ENCODE results near the gene SNAP47.

Gene SNAP47

DNA sequence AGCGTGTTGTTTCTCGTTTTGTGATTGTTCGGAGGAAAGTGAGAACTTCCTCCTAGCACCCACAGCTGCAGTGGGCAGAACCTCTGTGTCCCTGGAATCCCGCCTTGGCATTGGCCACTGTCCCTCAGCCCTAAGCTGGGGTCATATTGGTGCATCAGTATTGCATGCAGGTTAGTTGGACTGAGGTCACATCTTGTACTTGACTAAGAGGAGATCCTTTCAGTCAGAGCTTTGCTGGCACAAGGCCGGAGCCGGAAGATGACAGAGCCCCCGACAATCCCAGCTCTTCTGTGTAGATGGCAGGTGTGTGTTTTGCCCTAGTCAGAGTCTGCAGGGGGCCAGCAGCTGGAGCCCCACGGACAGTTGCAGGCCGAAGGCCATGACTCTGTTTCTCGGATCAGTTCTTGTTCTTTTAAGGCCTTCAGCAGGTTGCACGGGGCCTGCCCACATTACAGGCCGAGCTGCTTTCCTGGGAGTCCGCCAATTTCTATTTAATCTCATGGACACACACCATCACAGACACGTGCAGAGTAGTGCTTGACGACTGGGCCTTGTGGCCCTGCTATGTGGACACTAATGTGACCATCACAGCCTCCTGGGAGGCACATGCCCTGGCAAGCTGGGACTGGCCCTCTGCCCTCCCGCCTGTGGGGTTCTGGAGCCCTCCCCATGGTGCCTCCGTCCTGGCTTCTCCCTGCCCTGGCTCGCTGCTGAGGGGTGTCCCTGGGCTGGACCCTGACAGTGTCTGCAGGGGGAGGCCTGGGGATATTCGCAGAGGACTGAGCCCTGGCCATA is 14.9 kb downstream of the SNAP47 start:
- no peak for DNase-seq (ENCODE audit: low read depth in 2 of 2)
- TF ChIP-seq, protein P1, sequence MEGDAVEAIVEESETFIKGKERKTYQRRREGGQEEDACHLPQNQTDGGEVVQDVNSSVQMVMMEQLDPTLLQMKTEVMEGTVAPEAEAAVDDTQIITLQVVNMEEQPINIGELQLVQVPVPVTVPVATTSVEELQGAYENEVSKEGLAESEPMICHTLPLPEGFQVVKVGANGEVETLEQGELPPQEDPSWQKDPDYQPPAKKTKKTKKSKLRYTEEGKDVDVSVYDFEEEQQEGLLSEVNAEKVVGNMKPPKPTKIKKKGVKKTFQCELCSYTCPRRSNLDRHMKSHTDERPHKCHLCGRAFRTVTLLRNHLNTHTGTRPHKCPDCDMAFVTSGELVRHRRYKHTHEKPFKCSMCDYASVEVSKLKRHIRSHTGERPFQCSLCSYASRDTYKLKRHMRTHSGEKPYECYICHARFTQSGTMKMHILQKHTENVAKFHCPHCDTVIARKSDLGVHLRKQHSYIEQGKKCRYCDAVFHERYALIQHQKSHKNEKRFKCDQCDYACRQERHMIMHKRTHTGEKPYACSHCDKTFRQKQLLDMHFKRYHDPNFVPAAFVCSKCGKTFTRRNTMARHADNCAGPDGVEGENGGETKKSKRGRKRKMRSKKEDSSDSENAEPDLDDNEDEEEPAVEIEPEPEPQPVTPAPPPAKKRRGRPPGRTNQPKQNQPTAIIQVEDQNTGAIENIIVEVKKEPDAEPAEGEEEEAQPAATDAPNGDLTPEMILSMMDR (IDR thresholded peaks at IDR 0.05; ENCODE audit: low read depth, low read length), result no peak
- H3K4me3 ChIP-seq (replicated peaks in 1 of 2; ENCODE audit: low read depth in 2 of 2, low read length in 2 of 2), result no peak overlapping the region

DNA sequence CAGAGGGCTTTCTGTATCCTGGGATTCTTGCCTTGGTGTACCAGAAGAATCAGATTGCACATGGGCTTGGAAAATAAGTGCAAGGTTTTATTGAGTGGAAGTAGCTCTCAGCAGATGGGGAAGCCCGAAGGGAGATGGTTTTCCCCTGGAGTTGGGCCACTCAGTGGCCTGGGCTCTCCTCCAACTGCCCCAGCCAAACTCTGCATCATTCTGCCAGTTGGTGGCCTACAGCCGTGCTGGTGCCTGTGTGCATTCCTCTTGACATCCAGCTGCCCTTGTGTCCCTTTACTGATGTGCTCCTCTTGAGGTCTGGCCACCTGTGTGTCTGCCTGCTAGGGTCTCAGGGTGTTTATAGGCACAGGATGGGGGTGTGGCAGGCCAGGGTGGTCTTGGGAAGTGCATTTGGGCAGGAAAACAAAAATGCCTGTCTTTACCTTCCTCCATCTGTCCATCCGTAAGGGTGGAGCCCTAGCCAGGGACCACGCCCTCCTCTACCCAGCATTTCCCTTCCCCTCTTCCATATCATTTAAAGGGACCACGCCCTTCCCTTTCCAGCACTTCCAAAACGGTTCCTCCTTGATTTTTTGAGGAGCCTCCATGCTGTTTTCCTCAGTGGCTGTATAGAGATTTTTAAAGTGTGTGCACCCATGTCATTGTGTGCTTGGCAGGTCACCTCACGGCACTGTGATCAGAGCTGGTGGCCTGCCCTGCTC is 18.9 kb downstream of the SNAP47 start:
- H3K4me3 ChIP-seq (replicated peaks in 1 of 2; ENCODE audit: low read depth in 2 of 2, low read length in 2 of 2), result no peak overlapping the region
- TF ChIP-seq, protein P1 (IDR thresholded peaks at IDR 0.05; ENCODE audit: low read depth, low read length), result no peak
- peak; percentile 43 to 52 for DNase-seq (ENCODE audit: low read depth in 2 of 2)

DNA sequence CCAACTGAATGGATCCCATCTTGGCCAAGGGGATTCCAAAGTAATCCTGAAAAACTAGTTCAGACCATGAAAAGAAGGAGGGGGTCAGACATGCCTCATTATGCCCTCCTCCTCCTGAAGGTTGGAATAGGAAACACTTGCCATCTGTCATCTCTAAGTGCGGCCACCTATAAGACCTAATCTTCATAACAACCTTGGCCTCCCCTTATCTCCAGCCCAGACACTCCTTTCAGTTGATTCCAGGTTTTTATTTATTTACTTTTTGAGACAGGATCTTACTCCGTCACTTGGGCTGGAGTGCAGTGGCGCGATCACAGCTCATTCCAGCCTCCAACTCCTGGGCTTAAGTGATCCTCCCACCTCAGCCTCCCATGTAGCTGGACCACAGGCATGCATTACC is 19.7 kb downstream of the SNAP47 start:
- TF ChIP-seq, protein P1 (IDR thresholded peaks at IDR 0.05; ENCODE audit: low read depth, low read length), result no peak
- no peak for DNase-seq (ENCODE audit: low read depth in 2 of 2)
- no peak overlapping the region for H3K4me3 ChIP-seq (replicated peaks in 1 of 2; ENCODE audit: low read depth in 2 of 2, low read length in 2 of 2)

DNA sequence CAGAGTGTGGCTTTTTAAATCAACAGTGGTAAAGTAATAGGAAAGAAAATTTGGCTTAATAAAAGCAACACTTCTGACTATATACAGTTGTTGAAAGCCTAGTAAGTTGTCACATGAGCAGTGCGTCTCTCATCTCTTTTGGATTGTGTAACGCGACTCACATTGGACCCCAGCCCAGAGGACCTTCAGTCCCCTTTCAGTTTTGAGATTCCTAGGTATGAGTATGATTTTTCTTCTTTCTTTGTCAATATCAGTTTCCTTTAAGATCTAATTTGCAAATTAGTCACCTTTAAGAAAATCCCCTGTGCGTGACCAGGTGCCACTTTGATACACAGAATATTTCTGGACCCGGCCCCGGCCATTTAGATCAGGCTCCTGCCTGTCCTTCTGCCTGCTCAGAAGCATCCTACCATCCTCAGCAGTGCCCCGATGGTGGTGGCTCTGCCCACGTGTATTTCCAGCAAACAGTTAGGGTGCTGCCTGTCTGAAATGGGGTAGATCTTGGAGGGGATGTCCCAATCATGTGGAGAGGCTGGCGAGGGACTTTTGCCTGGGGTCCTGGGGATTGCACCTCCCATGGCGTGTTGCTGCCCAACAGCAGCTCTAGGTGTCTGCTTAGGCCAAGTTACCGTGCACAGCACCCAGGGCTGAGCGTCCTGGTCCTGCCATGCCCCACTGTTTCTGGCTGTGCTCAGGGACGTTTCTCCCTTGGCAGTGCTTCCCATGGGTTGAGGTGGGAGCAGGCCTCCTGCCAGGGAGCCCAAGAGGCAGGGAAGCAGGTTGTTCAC is 21.1 kb downstream of the SNAP47 start:
- peak in 1 of 2 donors; percentile 43 for DNase-seq (ENCODE audit: low read depth in 2 of 2)
- TF ChIP-seq, protein P1 (IDR thresholded peaks at IDR 0.05; ENCODE audit: low read depth, low read length), result no peak
- no peak overlapping the region for H3K4me3 ChIP-seq (replicated peaks in 1 of 2; ENCODE audit: low read depth in 2 of 2, low read length in 2 of 2)

DNA sequence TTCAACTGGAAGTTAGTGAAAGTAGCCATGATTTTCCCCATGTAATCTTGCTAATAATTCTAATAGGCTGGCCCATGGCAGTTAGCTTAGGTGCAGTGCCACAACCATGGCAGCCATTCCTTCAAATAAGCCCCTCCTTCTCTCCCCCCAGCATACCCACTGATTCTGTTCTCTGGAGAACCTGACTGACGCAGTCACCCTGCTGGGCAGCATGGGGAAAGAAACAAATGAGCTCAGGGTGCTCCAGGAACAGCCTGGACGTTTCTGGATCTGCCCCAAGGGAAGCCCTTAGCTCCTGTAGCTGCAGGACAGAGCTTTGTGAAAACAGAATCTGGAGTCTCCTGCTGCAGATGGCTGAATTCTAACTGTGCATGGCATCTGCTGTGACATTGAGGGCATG is 22.5 kb downstream of the SNAP47 start:
- TF ChIP-seq, protein P1 (IDR thresholded peaks at IDR 0.05; ENCODE audit: low read depth, low read length), result no peak
- H3K4me3 ChIP-seq (replicated peaks in 1 of 2; ENCODE audit: low read depth in 2 of 2, low read length in 2 of 2), result no peak overlapping the region
- no peak for DNase-seq (ENCODE audit: low read depth in 2 of 2)

DNA sequence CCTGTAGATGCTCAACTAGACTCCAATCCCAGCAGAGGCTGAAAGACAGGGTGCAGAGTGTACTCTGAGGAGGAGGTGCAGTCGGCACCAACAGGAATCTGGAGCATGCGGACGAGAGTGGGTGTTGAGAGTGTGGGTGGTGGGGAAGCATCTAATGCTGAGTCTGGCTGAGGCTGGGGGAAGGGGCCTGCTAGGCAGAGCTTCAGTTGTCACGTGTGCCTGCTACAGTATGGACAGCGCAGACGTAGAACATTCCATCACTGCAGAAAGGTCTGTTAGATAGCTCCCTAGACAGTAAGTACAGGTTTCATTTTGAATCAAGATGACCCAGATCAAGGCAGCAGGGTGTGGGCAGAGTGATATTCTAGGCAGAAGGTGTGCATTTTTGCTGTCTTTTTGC is 23.1 kb downstream of the SNAP47 start:
- TF ChIP-seq, protein P1 (IDR thresholded peaks at IDR 0.05; ENCODE audit: low read depth, low read length), result no peak
- no peak overlapping the region for H3K4me3 ChIP-seq (replicated peaks in 1 of 2; ENCODE audit: low read depth in 2 of 2, low read length in 2 of 2)
- DNase-seq (ENCODE audit: low read depth in 2 of 2), result no peak
